SU-DHL-6 (cell line): Measurements from ENCODE around the gene LYPD3.

Source experiments
- H2AFZ ChIP-seq: fragments of 200-600 bp; sonication (generic); 2 replicates; pipeline ENCODE4 v1.6.1; 2014; ENCODE audit warnings: low read depth, mild to moderate bottlenecking, moderate library complexity, mixed read lengths, antibody characterized with exemption, low read length; ENCODE audit not compliant: severe bottlenecking
- H3F3A ChIP-seq: fragments of 200-600 bp; shearing (Covaris generic); 2 replicates; pipeline ENCODE4 v1.6.0; 2016; ENCODE audit warnings: antibody characterized with exemption, mild to moderate bottlenecking; ENCODE audit not compliant: insufficient read depth
- H3K27ac ChIP-seq: fragments of 200-600 bp; sonication (generic); 2 replicates; pipeline ENCODE4 v1.5.1; 2016; ENCODE audit warnings: low read depth, mild to moderate bottlenecking, low read length, moderate library complexity, mixed read lengths
- H3K27me3 ChIP-seq: fragments of 200-600 bp; sonication (generic), shearing (Covaris generic); 2 replicates; pipeline ENCODE4 v1.6.0; 2014; ENCODE audit warnings: mild to moderate bottlenecking, low read length
- H3K36me3 ChIP-seq: fragments of 200-600 bp; sonication (generic); 2 replicates; pipeline ENCODE4 v1.6.1; 2014; ENCODE audit warnings: mild to moderate bottlenecking, low read length, mixed read lengths
- H3K4me2 ChIP-seq: fragments of 300-600, 200-600 bp; shearing (Covaris generic), sonication (generic); 2 replicates; pipeline ENCODE4 v1.6.0; 2014; ENCODE audit warnings: low read length, low read depth, mild to moderate bottlenecking; ENCODE audit not compliant: poor library complexity, severe bottlenecking
- H3K4me3 ChIP-seq: fragments of 200-600 bp; sonication (generic); 2 replicates; pipeline ENCODE4 v1.5.1; 2014; ENCODE audit warnings: antibody characterized with exemption, low read length, mild to moderate bottlenecking, mixed read lengths; ENCODE audit not compliant: insufficient read depth, poor library complexity, severe bottlenecking
- H3K79me2 ChIP-seq: fragments of 200-600 bp; sonication (generic); 2 replicates; pipeline ENCODE4 v1.6.1; 2014; ENCODE audit warnings: mild to moderate bottlenecking, low read length, moderate library complexity; ENCODE audit not compliant: insufficient read depth
- H3K9ac ChIP-seq: fragments of 200-600 bp; sonication (generic); 2 replicates; pipeline ENCODE4 v1.7.0; 2014; ENCODE audit warnings: mild to moderate bottlenecking, low read length
- H3K9me2 ChIP-seq: fragments of 200-600 bp; sonication (generic); replicated peaks from 2 replicates; pipeline ENCODE4 v1.6.1; 2014; ENCODE audit warnings: low read length; ENCODE audit not compliant: insufficient read depth
- H3K9me3 ChIP-seq: fragments of 200-600 bp; sonication (generic); 2 replicates; pipeline ENCODE4 v1.6.1; 2014; ENCODE audit warnings: low read length, mixed read lengths; ENCODE audit not compliant: insufficient read depth
- H4K20me1 ChIP-seq: fragments of 200-600 bp; sonication (generic); 2 replicates; pipeline ENCODE4 v1.6.1; 2014; ENCODE audit warnings: low read depth, mild to moderate bottlenecking, antibody characterized with exemption, low read length, moderate library complexity, mixed read lengths
- CTCF ChIP-seq: fragments of 200-600 bp; sonication (generic); IDR thresholded peaks from one replicate; pipeline ENCODE4 v1.5.1; 2017; ENCODE audit warnings: antibody characterized with exemption, mild to moderate bottlenecking, low read length, moderate library complexity; ENCODE audit not compliant: insufficient read depth, poor library complexity, severe bottlenecking
- EZH2phosphoT487 ChIP-seq: fragments of 200-600 bp; sonication (generic), shearing (Covaris generic); conservative IDR thresholded peaks from 2 replicates; pipeline ENCODE4 v1.6.1; 2018; ENCODE audit warnings: mild to moderate bottlenecking, antibody characterized with exemption, low read length, moderate library complexity, mixed read lengths

LYPD3 gene

GRCh38 chr19:43433689-43434088 lies 31.7 kb downstream of the LYPD3 start:
- TF ChIP-seq EZH2phosphoT487 (no peak), CTCF (no peak)
- H3K27ac ChIP-seq, result no peak overlapping the region
- no peak overlapping the region for H3K4me2 ChIP-seq
- H3K9me3 ChIP-seq, result no peaks in the 10 kb centered on the region
- H3K36me3 ChIP-seq, result no peaks in the 10 kb centered on the region
- H3F3A ChIP-seq, result no peaks in the 10 kb centered on the region
- no peak overlapping the region for H3K4me3 ChIP-seq
- H3K9ac ChIP-seq, result no peak overlapping the region
- no peaks in the 10 kb centered on the region for H3K79me2 ChIP-seq
- H3K9me2 ChIP-seq, result no peaks in the 10 kb centered on the region
- no peaks in the 10 kb centered on the region for H4K20me1 ChIP-seq
- H2AFZ ChIP-seq, result no peak overlapping the region
- no peaks in the 10 kb centered on the region for H3K27me3 ChIP-seq

- no peak overlapping the region for H3K27ac ChIP-seq
- H3K9me3 ChIP-seq, result no peaks in the 10 kb centered on the region
Observed at GRCh38 chr19:43433358-43433673, 32.1 kb downstream of the LYPD3 start.

GRCh38 chr19:43430976-43431375 lies 34.4 kb downstream of the LYPD3 start:
- Histone ChIP-seq H3K4me2 (no peak overlapping the region), H3K9ac (no peak overlapping the region), H2AFZ (no peak overlapping the region), H3K4me3 (no peak overlapping the region), H3K27me3 (no peaks in the 10 kb centered on the region), H3K79me2 (no peaks in the 10 kb centered on the region), H3K9me2 (no peaks in the 10 kb centered on the region), H3K9me3 (no peaks in the 10 kb centered on the region), H4K20me1 (no peaks in the 10 kb centered on the region), H3K27ac (no peak overlapping the region), H3F3A (no peaks in the 10 kb centered on the region), H3K36me3 (no peaks in the 10 kb centered on the region)
- TF ChIP-seq CTCF (no peak), EZH2phosphoT487 (no peak)

More at GRCh38 chr19:43433358-43433673, 32.1 kb downstream of the LYPD3 start:
- Histone ChIP-seq H3K4me2 (no peak overlapping the region), H3K79me2 (no peaks in the 10 kb centered on the region), H3K9me2 (no peaks in the 10 kb centered on the region), H3F3A (no peaks in the 10 kb centered on the region), H3K36me3 (no peaks in the 10 kb centered on the region), H4K20me1 (no peaks in the 10 kb centered on the region), H2AFZ (no peak overlapping the region), H3K9ac (no peak overlapping the region), H3K4me3 (no peak overlapping the region), H3K27me3 (no peaks in the 10 kb centered on the region)
- TF ChIP-seq CTCF, result no peak
- TF ChIP-seq EZH2phosphoT487, result no peak
